Endothelial cell (in vitro differentiated cells): Measurements from ENCODE around the gene PKN2. TPM values are rescaled to one million over a fixed set of nuclear protein-coding genes. Genes with fewer than 3 reads are reported as not detected.
A peak's percentile ranks its signal among the peaks of the same experiment; 100 is the strongest.

Experiments
- DNase-seq: peaks from one replicate; pipeline ENCODE4 v3.0.0; 2021; ENCODE audit warnings: low spot score
- H3K27ac Mint-ChIP-seq: one replicate; pipeline ENCODE4 v1.8.0; 2021; ENCODE audit warnings: mixed read lengths, inconsistent platforms; ENCODE audit not compliant: unreplicated experiment
- H3K27me3 Mint-ChIP-seq: one replicate; pipeline ENCODE4 v1.8.0; 2021; ENCODE audit warnings: mild to moderate bottlenecking, moderate library complexity, mixed read lengths, inconsistent platforms; ENCODE audit not compliant: unreplicated experiment
- H3K36me3 Mint-ChIP-seq: one replicate; pipeline ENCODE4 v1.8.0; 2021; ENCODE audit warnings: mild to moderate bottlenecking, low read depth, mixed read lengths, inconsistent platforms; ENCODE audit not compliant: unreplicated experiment
- H3K4me1 Mint-ChIP-seq: one replicate; pipeline ENCODE4 v1.8.0; 2021; ENCODE audit warnings: mild to moderate bottlenecking, mixed read lengths, inconsistent platforms; ENCODE audit not compliant: unreplicated experiment
- H3K4me3 Mint-ChIP-seq: one replicate; pipeline ENCODE4 v1.8.0; 2021; ENCODE audit warnings: mild to moderate bottlenecking, mixed read lengths, inconsistent platforms; ENCODE audit not compliant: unreplicated experiment
- H3K9me3 Mint-ChIP-seq: one replicate; pipeline ENCODE4 v1.8.0; 2021; ENCODE audit warnings: mixed read lengths, inconsistent platforms; ENCODE audit not compliant: unreplicated experiment
- total RNA-seq: library from RNA; stranded (reverse); fragmentation: NEBNext Ultra II Directional; extraction: Animal tissue kit (Norgen Biotek cat#: 25700); gene quantifications from one replicate; pipeline ENCODE4 v1.2.1, GENCODE V29; 2021; ENCODE audit not compliant: unreplicated experiment
- TF ChIP-seq, protein P1 (sequence below): fragments of 200-600 bp; sonication (generic); IDR thresholded peaks from one replicate; pipeline ENCODE4 v1.5.0; 2021; ENCODE audit warnings: antibody characterized with exemption; ENCODE audit not compliant: unreplicated experiment

PKN2 gene
- total RNA-seq, 1 donor from 2014 or later: 51.0 TPM

DNA sequence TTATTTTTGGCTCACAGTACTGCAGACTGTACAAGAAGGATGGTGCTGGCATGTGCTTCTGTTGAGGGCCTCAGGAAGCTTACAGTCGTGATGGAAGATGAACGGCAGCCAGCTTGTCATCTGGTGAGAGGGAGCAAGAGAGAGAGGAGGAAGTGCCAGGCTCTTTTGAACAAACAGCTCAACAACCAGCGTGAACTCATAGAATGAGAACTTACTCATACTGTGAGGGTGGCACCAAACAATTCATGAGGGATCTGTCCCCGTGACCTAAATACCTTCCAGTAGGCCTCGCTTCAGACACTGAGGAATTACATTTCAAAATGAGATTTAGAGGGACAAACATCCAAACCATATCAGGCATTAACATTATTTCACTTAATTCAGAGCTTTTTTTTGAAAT lies 84.7 kb downstream of the PKN2 start:
- peak overlapping the region; percentile 38 for H3K4me3 Mint-ChIP-seq
- no peak overlapping the region for H3K27ac Mint-ChIP-seq
- TF ChIP-seq, protein P1, sequence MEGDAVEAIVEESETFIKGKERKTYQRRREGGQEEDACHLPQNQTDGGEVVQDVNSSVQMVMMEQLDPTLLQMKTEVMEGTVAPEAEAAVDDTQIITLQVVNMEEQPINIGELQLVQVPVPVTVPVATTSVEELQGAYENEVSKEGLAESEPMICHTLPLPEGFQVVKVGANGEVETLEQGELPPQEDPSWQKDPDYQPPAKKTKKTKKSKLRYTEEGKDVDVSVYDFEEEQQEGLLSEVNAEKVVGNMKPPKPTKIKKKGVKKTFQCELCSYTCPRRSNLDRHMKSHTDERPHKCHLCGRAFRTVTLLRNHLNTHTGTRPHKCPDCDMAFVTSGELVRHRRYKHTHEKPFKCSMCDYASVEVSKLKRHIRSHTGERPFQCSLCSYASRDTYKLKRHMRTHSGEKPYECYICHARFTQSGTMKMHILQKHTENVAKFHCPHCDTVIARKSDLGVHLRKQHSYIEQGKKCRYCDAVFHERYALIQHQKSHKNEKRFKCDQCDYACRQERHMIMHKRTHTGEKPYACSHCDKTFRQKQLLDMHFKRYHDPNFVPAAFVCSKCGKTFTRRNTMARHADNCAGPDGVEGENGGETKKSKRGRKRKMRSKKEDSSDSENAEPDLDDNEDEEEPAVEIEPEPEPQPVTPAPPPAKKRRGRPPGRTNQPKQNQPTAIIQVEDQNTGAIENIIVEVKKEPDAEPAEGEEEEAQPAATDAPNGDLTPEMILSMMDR: no peak
- no peaks in the 10 kb centered on the region for H3K9me3 Mint-ChIP-seq
- peaks cover 9% of the 10 kb centered on the region for H3K36me3 Mint-ChIP-seq
- H3K4me1 Mint-ChIP-seq: peaks cover 6% of the 10 kb centered on the region
- no peaks in the 10 kb centered on the region for H3K27me3 Mint-ChIP-seq
- DNase-seq: no peak

DNA sequence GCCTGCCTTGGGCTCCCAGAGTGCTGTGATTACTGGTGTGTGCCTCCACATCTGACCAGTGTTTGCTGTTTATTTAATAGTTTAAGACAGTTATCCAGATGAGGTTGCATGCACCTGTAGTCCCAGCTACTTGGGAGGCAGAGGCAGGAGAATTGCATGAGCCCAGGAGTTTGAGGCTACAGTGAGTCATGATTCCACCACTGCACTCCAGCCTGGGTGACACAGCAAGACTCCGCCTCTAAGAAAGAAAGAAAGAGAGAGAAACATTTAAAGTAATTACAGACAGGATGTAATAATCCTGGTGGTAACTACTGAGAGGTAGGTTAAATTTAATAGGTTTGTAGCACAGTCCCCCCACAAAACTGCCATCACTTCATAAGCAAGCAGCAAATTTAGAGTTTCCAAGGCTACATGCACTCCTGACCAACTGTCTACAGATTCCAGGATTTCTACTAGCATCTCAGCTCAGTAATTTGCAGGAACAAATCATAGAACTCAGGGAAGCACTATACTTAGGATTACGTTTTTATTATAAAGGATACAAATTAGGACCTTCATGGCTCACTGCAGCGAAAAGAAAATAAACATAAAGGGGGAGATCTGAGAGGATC lies 89.6 kb downstream of the PKN2 start:
- Mint-ChIP-seq H3K4me1 (peaks cover 13% of the 10 kb centered on the region), H3K27me3 (peaks cover 4% of the 10 kb centered on the region), H3K36me3 (peaks cover 28% of the 10 kb centered on the region), H3K27ac (no peak overlapping the region), H3K4me3 (no peak overlapping the region), H3K9me3 (no peaks in the 10 kb centered on the region)
- no peak for DNase-seq
- TF ChIP-seq, protein P1: no peak

DNA sequence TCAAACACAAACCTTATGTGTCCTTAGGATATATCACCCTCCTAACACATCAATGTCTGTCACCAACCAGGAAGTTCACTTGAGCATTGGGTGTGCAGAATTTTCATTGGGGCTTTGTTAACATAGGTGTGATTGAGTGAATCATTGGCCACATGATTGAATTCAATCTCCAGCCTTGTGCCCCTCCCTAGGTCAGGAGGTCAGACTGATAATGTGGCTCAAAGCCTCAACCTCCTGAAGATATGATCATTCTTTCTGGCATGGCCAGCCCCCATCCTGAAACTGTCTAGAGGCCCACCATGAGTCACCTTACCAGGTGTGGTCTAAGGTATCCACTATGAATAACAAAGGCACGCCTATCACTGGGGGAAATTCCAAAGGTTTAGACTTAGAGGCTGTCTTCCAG lies 90.1 kb downstream of the PKN2 start:
- Mint-ChIP-seq H3K4me1 (peaks cover 13% of the 10 kb centered on the region), H3K9me3 (no peaks in the 10 kb centered on the region), H3K27me3 (peaks cover 4% of the 10 kb centered on the region), H3K36me3 (peaks cover 28% of the 10 kb centered on the region), H3K4me3 (no peak overlapping the region), H3K27ac (no peak overlapping the region)
- TF ChIP-seq, protein P1: no peak
- no peak for DNase-seq

DNA sequence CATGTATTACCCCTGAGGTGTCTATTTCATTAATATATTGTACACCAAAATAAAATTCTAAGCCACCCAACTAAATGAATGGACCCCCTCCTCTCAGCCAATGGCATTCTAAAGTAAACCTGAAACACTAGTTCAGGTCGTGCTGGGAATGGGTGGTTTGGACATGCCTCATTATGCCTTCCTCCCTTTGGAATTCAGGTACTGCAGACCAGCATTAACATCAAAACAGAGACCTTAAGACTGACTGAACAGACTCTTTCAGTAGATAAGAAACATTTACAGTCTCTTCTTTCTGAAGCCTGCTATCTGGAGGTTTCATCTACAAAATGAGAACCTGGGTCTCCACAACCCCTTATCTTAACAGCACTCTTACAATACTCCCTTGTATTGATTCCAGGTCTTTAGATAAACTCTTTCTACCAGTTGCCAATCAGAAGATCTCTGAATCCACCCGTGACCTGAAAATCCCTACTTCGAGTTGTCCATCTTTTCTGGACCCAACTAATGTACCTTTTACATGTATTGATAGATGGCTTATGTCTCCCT lies 93.6 kb downstream of the PKN2 start:
- TF ChIP-seq, protein P1: no peak
- no peak overlapping the region for H3K27ac Mint-ChIP-seq
- H3K4me1 Mint-ChIP-seq: peaks cover 13% of the 10 kb centered on the region
- H3K27me3 Mint-ChIP-seq: peaks cover 4% of the 10 kb centered on the region
- H3K36me3 Mint-ChIP-seq: peaks cover 24% of the 10 kb centered on the region
- no peak overlapping the region for H3K4me3 Mint-ChIP-seq
- H3K9me3 Mint-ChIP-seq: no peaks in the 10 kb centered on the region
- DNase-seq: no peak

DNA sequence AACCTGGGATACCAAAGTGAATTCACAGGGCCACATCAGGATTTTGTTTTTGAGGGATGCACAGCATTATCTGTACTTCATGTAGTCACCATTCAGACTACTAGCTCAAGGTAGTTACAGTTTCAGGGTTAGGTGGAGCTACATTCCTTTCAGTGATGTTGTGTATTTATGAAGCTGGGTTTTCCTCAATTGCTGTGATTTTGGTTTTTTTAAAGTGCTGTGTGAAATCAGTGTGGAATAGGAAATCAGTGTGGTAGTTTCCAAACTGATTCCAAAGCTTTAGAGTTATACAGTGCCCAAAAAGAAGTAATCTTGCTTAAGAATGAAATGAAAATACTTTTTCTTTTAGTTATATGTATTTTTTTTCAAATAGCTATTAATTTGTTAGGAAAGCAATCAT lies 95.8 kb downstream of the PKN2 start:
- H3K27me3 Mint-ChIP-seq: peaks cover 4% of the 10 kb centered on the region
- no peaks in the 10 kb centered on the region for H3K9me3 Mint-ChIP-seq
- H3K4me3 Mint-ChIP-seq: no peak overlapping the region
- H3K27ac Mint-ChIP-seq: no peak overlapping the region
- peaks cover 15% of the 10 kb centered on the region for H3K4me1 Mint-ChIP-seq
- TF ChIP-seq, protein P1: no peak
- no peak for DNase-seq
- peaks cover 14% of the 10 kb centered on the region for H3K36me3 Mint-ChIP-seq
